Common myeloid progenitor, CD34-positive (primary cell): Measurements from ENCODE around the gene TARM1.
A peak's percentile ranks its signal among the peaks of the same experiment; 100 is the strongest.

Experiments
- CTCF ChIA-PET: fragments of 350-600 bp; sonication (Branson Sonifier 250); formaldehyde crosslinking; loops from one replicate; lab custom pipeline; 2021; ENCODE audit warnings: antibody characterized with exemption; lab: Charles Lee
- POLR2A ChIA-PET: fragments of 350-600 bp; sonication (Branson Sonifier 250); formaldehyde crosslinking; loops from one replicate; lab custom pipeline; 2021; ENCODE audit warnings: antibody characterized with exemption; lab: Charles Lee
- DNase-seq, 3 donors: peaks; one replicate each; pipeline versions ENCODE4 v3.0.0 to v3.0.0-alpha.2; 2013
- H3K27ac ChIP-seq, 2 experiments: 1 replicate in 1 of 2; 2 replicates in 1 of 2; pipeline ENCODE4 v1.7.0; 2013; ENCODE audit warnings: inconsistent platforms in 2 of 2, low read length in 2 of 2, mild to moderate bottlenecking in 2 of 2, low read depth in 1 of 2, moderate library complexity in 1 of 2; ENCODE audit not compliant: severe bottlenecking in 2 of 2, insufficient read depth in 1 of 2, poor library complexity in 1 of 2
- H3K27me3 ChIP-seq, 5 experiments: replicated peaks in 2 of 5; 1 replicate in 3 of 5; 2 replicates in 2 of 5; pipeline versions ENCODE4 v1.6.1 to v1.7.0; 2013; ENCODE audit warnings: low read length in 4 of 5, mild to moderate bottlenecking in 2 of 5, moderate library complexity in 2 of 5, inconsistent platforms in 1 of 5; ENCODE audit not compliant: insufficient read depth in 5 of 5, control insufficient read depth in 4 of 5
- H3K36me3 ChIP-seq, 4 experiments: 1 replicate in 2 of 4; 2 replicates in 2 of 4; pipeline versions ENCODE4 v1.6.1 to v1.7.0; 2013; ENCODE audit warnings: low read length in 3 of 4, control low read depth in 1 of 4, mild to moderate bottlenecking in 1 of 4; ENCODE audit not compliant: control insufficient read depth in 4 of 4, insufficient read depth in 4 of 4
- H3K4me1 ChIP-seq, 4 experiments: 1 replicate in 3 of 4; 2 replicates in 1 of 4; pipeline versions ENCODE4 v1.6.1 to v1.7.1; 2013; ENCODE audit warnings: low read length in 3 of 4, mild to moderate bottlenecking in 3 of 4, control low read depth in 1 of 4, inconsistent platforms in 1 of 4, moderate library complexity in 1 of 4; ENCODE audit not compliant: control insufficient read depth in 4 of 4, insufficient read depth in 4 of 4; ENCODE audit errors: control extremely low read depth in 1 of 4
- H3K4me3 ChIP-seq, 7 experiments: 1 replicate in 4 of 7; 2 replicates in 3 of 7; pipeline versions ENCODE4 v1.5.1 to v1.7.0; 2013; ENCODE audit warnings: mild to moderate bottlenecking in 7 of 7, low read length in 6 of 7, moderate library complexity in 6 of 7, inconsistent platforms in 2 of 7, low read depth in 2 of 7, control low read depth in 1 of 7; ENCODE audit not compliant: insufficient read depth in 4 of 7, control insufficient read depth in 1 of 7; ENCODE audit errors: extremely low read depth in 1 of 7
- H3K9me3 ChIP-seq, 5 experiments: 1 replicate in 4 of 5; 2 replicates in 1 of 5; pipeline versions ENCODE4 v1.6.1 to v1.7.1; 2013; ENCODE audit warnings: low read length in 4 of 5, mild to moderate bottlenecking in 2 of 5, inconsistent platforms in 1 of 5, low read depth in 1 of 5, moderate library complexity in 1 of 5; ENCODE audit not compliant: control insufficient read depth in 4 of 5, insufficient read depth in 2 of 5; ENCODE audit errors: control extremely low read depth in 1 of 5
- WGBS: methylation state at CpG from one replicate; pipeline ENCODE4 v1.1.5; 2013; ENCODE audit not compliant: insufficient coverage; 5-methylcytosine and 5-hydroxymethylcytosine counted together

The TARM1 gene

DNA sequence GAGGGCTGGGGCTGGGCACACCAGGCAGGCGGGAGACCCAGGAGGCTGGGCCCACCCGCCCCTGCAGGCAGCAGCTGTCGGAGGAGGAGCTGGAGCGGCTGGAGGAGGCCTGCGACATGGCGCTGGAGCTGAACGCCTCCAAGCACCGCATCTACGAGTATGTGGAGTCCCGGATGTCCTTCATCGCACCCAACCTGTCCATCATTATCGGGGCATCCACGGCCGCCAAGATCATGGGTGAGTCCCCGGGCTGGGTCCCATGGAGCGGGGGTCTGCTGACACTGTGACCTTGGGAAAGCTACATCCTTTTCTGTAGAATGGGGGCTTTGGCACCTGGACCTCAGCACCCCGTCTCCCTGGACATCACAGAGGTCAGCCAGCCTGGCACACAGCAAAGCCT, 42.5 kb upstream of the TARM1 start:
- ChIA-PET CTCF (interaction anchor here (0.9 kb wide), 1 partner anchor 9 kb away, joined by 3 read pairs; no protein-coding TSS in a partner anchor), POLR2A (interaction anchor here (0.7 kb wide), 1 partner anchor 8 kb away, joined by 3 read pairs; the partner anchor contains the start of gene TFPT)
- WGBS, result 98% methylated on average over 16 of the region's 17 CpGs
- H3K27me3 ChIP-seq, result no peaks in the 10 kb centered on the region
- no peaks in the 10 kb centered on the region for H3K9me3 ChIP-seq
- no peak for DNase-seq
- no peak overlapping the region for H3K27ac ChIP-seq
- no peak overlapping the region for H3K4me3 ChIP-seq
- no peaks in the 10 kb centered on the region for H3K4me1 ChIP-seq
- H3K36me3 ChIP-seq, result peaks cover 8 to 88% (median 70%) of the 10 kb centered on the region in 4 experiments

DNA sequence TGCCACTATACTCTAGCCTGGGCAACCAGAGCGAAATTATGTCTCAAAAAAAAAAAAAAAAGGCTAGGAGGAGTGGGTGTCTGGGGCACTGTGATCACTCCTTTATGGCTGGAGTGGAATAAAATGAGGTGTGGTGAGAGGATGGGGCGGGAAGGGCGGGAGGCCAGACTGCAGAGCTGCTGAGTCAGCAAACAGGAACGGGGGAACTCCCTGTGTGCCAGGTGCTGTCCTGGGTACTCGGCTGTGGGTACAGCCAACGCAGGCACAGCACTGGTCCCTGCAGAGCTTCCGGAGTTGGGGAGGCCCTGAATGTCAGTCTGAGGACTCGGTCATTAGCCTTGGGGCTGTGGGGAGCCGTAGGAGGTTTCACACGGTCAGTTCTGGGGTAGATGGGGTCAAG, 40.1 kb upstream of the TARM1 start:
- no peak for DNase-seq
- Histone ChIP-seq H3K4me3 (no peak overlapping the region), H3K36me3 (peaks cover 8 to 74% (median 63%) of the 10 kb centered on the region in 4 experiments), H3K4me1 (peaks cover 0 to 9% (median 5%) of the 10 kb centered on the region in 4 experiments), H3K27me3 (no peaks in the 10 kb centered on the region), H3K9me3 (no peaks in the 10 kb centered on the region), H3K27ac (no peak overlapping the region)
- ChIA-PET POLR2A (no interaction called here), CTCF (no interaction called here)
- WGBS, result 95% methylated on average over 7 of the region's 10 CpGs

DNA sequence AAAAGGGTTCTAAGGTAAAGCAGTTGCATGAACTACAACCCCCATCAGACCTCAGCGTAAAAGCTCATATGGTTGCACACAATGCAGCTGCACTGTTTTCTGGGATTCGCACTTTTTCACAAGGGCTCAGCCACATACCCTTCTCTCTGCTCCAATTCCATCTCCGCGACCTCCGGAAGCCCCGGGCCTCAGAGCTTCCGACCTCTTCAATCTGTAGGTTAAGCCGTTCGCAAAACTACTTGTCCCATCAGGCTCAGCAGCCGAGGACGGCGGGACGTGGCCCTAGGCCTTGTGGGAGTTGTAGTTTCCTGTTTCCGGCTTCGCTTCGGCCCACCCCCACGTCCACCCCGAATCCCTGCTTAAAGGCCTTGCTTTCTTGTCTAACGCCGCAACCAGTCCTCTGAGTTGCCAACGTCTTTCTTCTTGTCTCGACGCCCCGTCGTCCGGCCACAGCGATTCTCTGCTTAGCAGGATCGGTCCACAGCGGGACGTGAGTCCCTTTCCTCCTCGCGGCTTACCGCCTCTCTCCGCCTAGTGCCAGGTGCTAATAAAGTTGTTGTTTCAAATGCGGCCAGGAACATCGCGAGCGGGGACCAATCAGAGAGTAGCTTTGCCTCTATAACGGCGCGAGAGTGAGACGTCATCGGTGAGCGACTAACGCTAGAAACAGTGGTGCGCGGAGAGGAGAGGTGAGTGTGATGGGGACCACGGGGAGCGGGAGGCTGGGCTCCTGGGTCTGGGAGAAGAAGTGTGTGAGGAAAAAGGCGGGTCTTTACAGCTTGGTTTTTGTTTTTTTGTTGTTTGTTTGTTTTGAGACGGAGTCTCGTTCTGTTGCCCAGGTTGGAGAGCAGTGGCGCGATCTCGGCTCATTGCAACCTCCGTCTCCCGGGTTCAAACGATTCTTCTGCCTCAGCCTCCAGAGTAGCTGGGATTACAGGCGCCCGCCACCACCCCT, 34.2 kb upstream of the TARM1 start, which contains the start of the genes PRPF31 and TFPT:
Gene PRPF31, plus strand, starts transcription at position 646 of the 955 bp plus-strand sequence. CDS start 2,525 bp downstream, outside the sequence.
Gene TFPT, minus strand, starts transcription at position 549 of the 955 bp plus-strand sequence. Its CDS starts 388 bp downstream, at position 161.
- POLR2A ChIA-PET, result interaction anchor here (0.6 to 1.7 kb wide), 5 partner anchors 8 to 597 kb away, joined by 3 to 11 read pairs (median 4); partner anchors contain the start of genes CNOT3 and LENG1
- Histone ChIP-seq H3K4me3 (peak within 1 kb of the TSS; percentile 85 to 99 (median 94)), H3K27me3 (no peaks in the 10 kb centered on the region), H3K4me1 (peaks cover 0 to 23% (median 20%) of the 10 kb centered on the region in 4 experiments), H3K9me3 (no peaks in the 10 kb centered on the region), H3K36me3 (peaks cover 2 to 41% (median 30%) of the 10 kb centered on the region in 4 experiments), H3K27ac (peak within 1 kb of the TSS; percentile 78 to 89)
- WGBS, result under 1% methylated on average over 54 of the region's 60 CpGs
- CTCF ChIA-PET, result interaction anchor here (1.3 kb wide), 2 partner anchors 20 to 21 kb away, joined by 4 read pairs; no protein-coding TSS in a partner anchor
- peak; percentile 99 for DNase-seq

DNA sequence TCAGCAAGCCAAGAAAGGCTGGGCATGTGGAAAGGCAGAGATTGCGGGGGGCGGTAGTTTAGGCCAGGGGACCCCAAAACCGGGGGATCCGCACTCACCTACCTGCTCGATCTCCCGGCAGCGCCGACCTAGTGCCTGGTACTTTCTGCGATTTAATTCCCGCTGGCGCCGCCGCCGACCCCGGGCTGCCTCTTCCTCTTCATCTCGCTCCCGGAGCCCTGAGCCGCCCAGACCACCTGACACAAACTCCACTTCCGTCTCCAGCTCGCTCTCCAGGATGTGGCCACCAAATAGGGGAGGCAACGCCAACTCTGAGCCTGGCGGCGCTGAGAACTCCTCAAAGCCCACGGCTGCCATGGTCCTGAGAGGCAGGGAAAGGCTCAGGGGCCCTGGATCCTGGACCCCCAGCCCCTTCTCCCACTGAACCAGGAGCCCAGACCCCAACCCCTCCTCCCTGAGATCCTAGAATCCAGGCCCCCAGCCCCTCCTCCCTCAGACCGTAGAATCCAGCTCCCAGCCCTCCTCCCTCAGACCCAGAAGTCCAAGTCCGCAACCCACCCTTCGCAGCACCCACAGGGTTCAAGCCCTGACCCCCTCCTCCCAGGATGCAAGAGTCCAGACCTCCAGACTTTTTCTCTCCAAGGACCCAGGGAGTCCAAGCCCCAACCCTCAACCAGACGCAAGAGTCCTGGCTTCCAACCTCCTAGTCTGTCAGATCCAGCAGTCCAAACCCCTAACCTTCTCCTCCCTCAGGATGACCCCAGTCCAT, 33.4 kb upstream of the TARM1 start:
- Histone ChIP-seq H3K4me3 (peak overlapping the region; percentile 85 to 99 (median 94)), H3K27ac (peak overlapping the region; percentile 78 to 89), H3K36me3 (peaks cover 2 to 41% (median 27%) of the 10 kb centered on the region in 4 experiments), H3K9me3 (no peaks in the 10 kb centered on the region), H3K27me3 (no peaks in the 10 kb centered on the region), H3K4me1 (peaks cover 0 to 23% (median 20%) of the 10 kb centered on the region in 4 experiments)
- ChIA-PET CTCF (interaction anchor here (1.3 kb wide), 2 partner anchors 19 to 22 kb away, joined by 4 read pairs; no protein-coding TSS in a partner anchor), POLR2A (interaction anchor here (1.2 to 1.7 kb wide), 3 partner anchors 11 to 45 kb away, joined by 4 to 11 read pairs (median 9); partner anchors contain the start of genes CNOT3 and LENG1)
- peak; percentile 57 to 70 (median 66) for DNase-seq
- 3% methylated on average over 16 of the region's 28 CpGs for WGBS

DNA sequence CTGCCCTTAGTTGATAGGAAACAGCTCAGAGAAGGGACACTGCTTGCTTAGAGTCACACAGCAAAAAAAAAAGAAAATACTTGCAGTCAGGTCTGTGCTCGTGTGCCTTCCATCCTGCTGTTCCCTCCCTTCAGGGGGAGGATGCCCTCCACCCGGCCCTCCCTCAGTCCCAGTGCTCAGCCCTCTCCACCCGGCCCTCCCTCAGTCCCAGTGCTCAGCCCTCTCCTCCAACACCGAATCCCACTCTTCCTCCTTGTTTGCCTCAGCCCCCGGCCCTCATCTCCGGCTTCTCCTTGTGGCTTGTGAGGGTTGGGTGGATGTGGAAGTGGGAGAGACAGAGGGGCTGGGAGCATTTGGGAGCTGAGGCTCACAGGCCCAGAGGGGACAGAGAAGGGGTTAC, 28.5 kb upstream of the TARM1 start:
- Histone ChIP-seq H3K27me3 (no peaks in the 10 kb centered on the region), H3K27ac (no peak overlapping the region), H3K36me3 (peaks cover 3 to 67% (median 46%) of the 10 kb centered on the region in 4 experiments), H3K4me3 (no peak overlapping the region), H3K4me1 (peaks cover 0 to 10% (median 10%) of the 10 kb centered on the region in 4 experiments), H3K9me3 (no peaks in the 10 kb centered on the region)
- DNase-seq, result no peak
- CTCF ChIA-PET, result interaction anchor here (1.6 kb wide), 1 partner anchor 13 kb away, joined by 3 read pairs; no protein-coding TSS in a partner anchor
- 100% methylated on average over 2 of the region's 6 CpGs for WGBS
- POLR2A ChIA-PET, result no interaction called here

DNA sequence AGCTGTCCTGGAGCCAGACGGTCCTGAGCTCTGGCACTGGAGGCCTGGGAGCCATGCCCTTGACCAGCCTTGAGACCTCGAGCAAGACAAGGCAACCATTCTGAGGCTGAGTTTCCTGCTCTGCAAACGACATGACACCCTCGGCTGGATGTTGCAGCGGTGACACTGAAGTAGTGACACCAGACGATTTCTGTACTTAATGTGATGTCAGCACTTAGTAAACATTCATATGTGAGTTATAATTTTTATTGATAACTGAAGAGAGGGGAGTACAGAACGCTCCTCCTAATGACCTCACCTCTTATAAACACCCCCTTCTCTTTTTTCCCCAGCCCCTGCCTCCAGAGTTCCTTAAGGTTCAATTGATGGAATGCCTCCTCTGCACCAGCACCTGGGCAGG, 27.3 kb upstream of the TARM1 start:
- ChIA-PET POLR2A (no interaction called here), CTCF (interaction anchor here (1.6 kb wide), 1 partner anchor 12 kb away, joined by 3 read pairs; no protein-coding TSS in a partner anchor)
- H3K27ac ChIP-seq, result no peak overlapping the region
- peaks cover 0 to 2% (median 1%) of the 10 kb centered on the region in 4 experiments for H3K4me1 ChIP-seq
- DNase-seq, result no peak
- whole genome bisulfite sequencing, result 92% methylated on average over 4 of the region's 7 CpGs
- H3K27me3 ChIP-seq, result no peaks in the 10 kb centered on the region
- no peak overlapping the region for H3K4me3 ChIP-seq
- peaks cover 3 to 67% (median 46%) of the 10 kb centered on the region in 4 experiments for H3K36me3 ChIP-seq
- no peaks in the 10 kb centered on the region for H3K9me3 ChIP-seq
